ENCODE data around the gene GCLC.
"Not testable (repeated sequence)": the region's sequence is repeated elsewhere in the genome, so short reads cannot be mapped to it uniquely, and the experiment has no call there.

GCLC gene

GRCh38 chr6:53487080-53487479 lies 57.8 kb downstream of the GCLC start:
- DNase-seq, result no peak

- no peak for DNase-seq
Measured at GRCh38 chr6:53486679-53487078, 58.2 kb downstream of the GCLC start.

- peak; percentile 91 for DNase-seq
Measured at GRCh38 chr6:53484476-53485280, 60.2 kb downstream of the GCLC start.

- DNase-seq, result no peak
Measured at GRCh38 chr6:53483423-53484353, 61.2 kb downstream of the GCLC start.

- DNase-seq, result no peak
Measured at GRCh38 chr6:53481323-53481722, 63.6 kb downstream of the GCLC start.

GRCh38 chr6:53480774-53481173 lies 64.1 kb downstream of the GCLC start:
- not testable (repeated sequence) for DNase-seq

- no peak for DNase-seq
Measured at GRCh38 chr6:53479871-53480270, 65.0 kb downstream of the GCLC start.

GRCh38 chr6:53476964-53477363 lies 67.9 kb downstream of the GCLC start:
- DNase-seq, result no peak

- no peak for DNase-seq
Measured at GRCh38 chr6:53474010-53474409, 70.9 kb downstream of the GCLC start.

GRCh38 chr6:53469163-53469562 lies 75.7 kb downstream of the GCLC start:
- DNase-seq, result no peak

GRCh38 chr6:53466257-53466656 lies 78.6 kb downstream of the GCLC start:
- no peak for DNase-seq

GRCh38 chr6:53465732-53466131 lies 79.2 kb downstream of the GCLC start:
- DNase-seq, result no peak

- no peak for DNase-seq
Measured at GRCh38 chr6:53464927-53465460, 79.9 kb downstream of the GCLC start.

- DNase-seq, result no peak
Measured at GRCh38 chr6:53464483-53464882, 80.4 kb downstream of the GCLC start.

GRCh38 chr6:53461696-53462095 lies 83.2 kb downstream of the GCLC start:
- DNase-seq, result no peak

GRCh38 chr6:53461041-53461656 lies 83.8 kb downstream of the GCLC start:
- no peak for DNase-seq

- DNase-seq, result no peak
Measured at GRCh38 chr6:53458105-53458866, 86.6 kb downstream of the GCLC start.

- no peak for DNase-seq
Measured at GRCh38 chr6:53456809-53457208, 88.1 kb downstream of the GCLC start.

- no peak for DNase-seq
Measured at GRCh38 chr6:53455678-53456077, 89.2 kb downstream of the GCLC start.

- DNase-seq, result no peak
Measured at GRCh38 chr6:53451165-53451564, 93.7 kb downstream of the GCLC start.

- DNase-seq, result no peak
Measured at GRCh38 chr6:53447865-53448264, 97.0 kb downstream of the GCLC start.

Data from eye (tissue), 1 donor.